Caco-2 (cell line): Measurements from ENCODE around the gene RAD51B. TPM values are rescaled to one million over a fixed set of nuclear protein-coding genes. Genes with fewer than 3 reads are reported as not detected.

Experiments used
- BruUV-seq: library from RNA; stranded (reverse); fragments of 400-500 nt; replicated peaks from 2 replicates; lab custom pipeline; 2021; lab: Mats Ljungman, UMichigan
- CTCF ChIA-PET: fragments of 300-600 bp; sonication (Branson Sonifier 250); formaldehyde crosslinking; loops from one replicate; lab custom pipeline; 2022; ENCODE audit warnings: antibody characterized with exemption; lab: Charles Lee
- POLR2A ChIA-PET: fragments of 300-600 bp; sonication (Branson Sonifier 250); formaldehyde crosslinking; loops from one replicate; lab custom pipeline; 2022; ENCODE audit warnings: antibody characterized with exemption; lab: Charles Lee
- DNase-seq, 2 experiments: peaks; one replicate each; pipeline versions ENCODE4 v3.0.0 to v3.0.0-alpha.2; 2020 to 2022
- H3K27me3 ChIP-seq: replicated peaks from 2 replicates; pipeline ENCODE4 v1.6.0; 2011; ENCODE audit warnings: low read length; ENCODE audit not compliant: control insufficient read depth, insufficient read depth
- H3K36me3 ChIP-seq: 2 replicates; pipeline ENCODE4 v1.5.1; 2011; ENCODE audit warnings: low read length; ENCODE audit not compliant: control insufficient read depth, insufficient read depth
- H3K4me1 ChIP-seq: fragments of 250-450 bp; sonication (Bioruptor Pico); 2 replicates; pipeline ENCODE4 v1.5.1; 2020; ENCODE audit warnings: mild to moderate bottlenecking
- H3K4me3 ChIP-seq: 2 replicates; pipeline ENCODE4 v1.5.1; 2011; ENCODE audit warnings: low read depth, mild to moderate bottlenecking, control low read depth, low read length
- H3K9me3 ChIP-seq: fragments of 250-450 bp; sonication (Bioruptor Pico); 2 replicates; pipeline ENCODE4 v1.5.1; 2020; ENCODE audit warnings: mild to moderate bottlenecking, moderate library complexity
- H3K27ac Mint-ChIP-seq: one replicate; pipeline ENCODE4 v1.8.0; 2022; ENCODE audit warnings: mixed read lengths; ENCODE audit not compliant: unreplicated experiment
- H3K27me3 Mint-ChIP-seq: one replicate; pipeline ENCODE4 v1.8.0; 2022; ENCODE audit warnings: mixed read lengths; ENCODE audit not compliant: insufficient read depth, unreplicated experiment
- H3K36me3 Mint-ChIP-seq: one replicate; pipeline ENCODE4 v1.8.0; 2022; ENCODE audit warnings: mild to moderate bottlenecking, mixed read lengths; ENCODE audit not compliant: insufficient read depth, unreplicated experiment
- H3K4me1 Mint-ChIP-seq: one replicate; pipeline ENCODE4 v1.8.0; 2022; ENCODE audit warnings: low read depth, mixed read lengths; ENCODE audit not compliant: unreplicated experiment
- H3K4me3 Mint-ChIP-seq: one replicate; pipeline ENCODE4 v1.8.0; 2022; ENCODE audit warnings: mild to moderate bottlenecking, moderate library complexity, mixed read lengths; ENCODE audit not compliant: unreplicated experiment
- H3K9me3 Mint-ChIP-seq: one replicate; pipeline ENCODE4 v1.8.0; 2022; ENCODE audit warnings: mixed read lengths; ENCODE audit not compliant: unreplicated experiment
- CTCF ChIP-seq, 2 experiments: fragments of 200-600 bp in 1 of 2; IDR thresholded peaks; 1 replicate in 1 of 2; 2 replicates in 1 of 2; pipeline versions ENCODE4 v1.5.1 to v1.8.0; 2011 to 2022; ENCODE audit warnings: antibody characterized with exemption in 1 of 2, control low read depth in 1 of 2, inconsistent platforms in 1 of 2, low read depth in 1 of 2, low read length in 1 of 2, mild to moderate bottlenecking in 1 of 2, moderate library complexity in 1 of 2; ENCODE audit not compliant: insufficient read depth in 1 of 2, severe bottlenecking in 1 of 2, unreplicated experiment in 1 of 2
- intact Hi-C: fragments of 100-400 bp; cut with micrococcal nuclease; formaldehyde crosslinking; loops from one replicate; pipeline ENCODE4 v1.10.0; 2022; ENCODE audit not compliant: unreplicated experiment
- total RNA-seq: library from RNA; stranded (reverse); gene quantifications from 2 replicates; pipeline ENCODE4 v1.2.3, GENCODE V29; 2022

Gene RAD51B
- total RNA-seq, 1 experiment from 2014 or later, result 16.7 TPM

DNA sequence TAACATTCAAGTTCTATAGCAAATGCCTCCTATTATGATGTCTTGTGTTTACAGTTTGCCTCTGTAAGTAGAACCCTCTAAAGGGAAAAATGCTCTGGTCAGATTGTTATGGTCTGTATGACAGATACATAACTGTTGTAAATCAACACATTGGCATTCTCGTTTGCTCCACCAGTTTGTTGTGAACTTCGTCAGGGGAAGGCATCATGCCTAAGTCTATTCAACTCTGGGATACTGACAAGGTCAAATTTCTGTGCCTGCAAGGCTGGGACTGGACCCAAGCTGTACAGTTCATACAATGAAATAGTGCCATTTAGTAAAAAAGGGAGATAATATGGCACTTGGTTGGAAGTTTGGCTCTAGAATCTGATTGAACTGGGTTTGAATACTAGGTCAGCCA, 392.3 kb downstream of the RAD51B start:
- H3K4me3 Mint-ChIP-seq, result no peak overlapping the region
- DNase-seq, result no peak
- no peaks in the 10 kb centered on the region for H3K4me1 ChIP-seq
- H3K36me3 ChIP-seq, result no peaks in the 10 kb centered on the region
- peaks cover 11% of the 10 kb centered on the region for H3K4me1 Mint-ChIP-seq
- intact Hi-C loops, result no loop called here
- H3K4me3 ChIP-seq, result no peak overlapping the region
- TF ChIP-seq CTCF (IDR thresholded peaks at IDR 0.05; ENCODE audit: insufficient read depth in 1 of 2, low read depth in 1 of 2, low read length in 1 of 2, severe bottlenecking in 1 of 2, unreplicated experiment in 1 of 2), result no peak
- BruUV-seq, result no TSS peak
- no peaks in the 10 kb centered on the region for H3K36me3 Mint-ChIP-seq
- H3K27me3 Mint-ChIP-seq, result no peaks in the 10 kb centered on the region
- H3K27me3 ChIP-seq, result no peaks in the 10 kb centered on the region
- ChIA-PET CTCF (no interaction called here), POLR2A (no interaction called here)
- no peak overlapping the region for H3K27ac Mint-ChIP-seq
- no peaks in the 10 kb centered on the region for H3K9me3 ChIP-seq
- H3K9me3 Mint-ChIP-seq, result no peaks in the 10 kb centered on the region

DNA sequence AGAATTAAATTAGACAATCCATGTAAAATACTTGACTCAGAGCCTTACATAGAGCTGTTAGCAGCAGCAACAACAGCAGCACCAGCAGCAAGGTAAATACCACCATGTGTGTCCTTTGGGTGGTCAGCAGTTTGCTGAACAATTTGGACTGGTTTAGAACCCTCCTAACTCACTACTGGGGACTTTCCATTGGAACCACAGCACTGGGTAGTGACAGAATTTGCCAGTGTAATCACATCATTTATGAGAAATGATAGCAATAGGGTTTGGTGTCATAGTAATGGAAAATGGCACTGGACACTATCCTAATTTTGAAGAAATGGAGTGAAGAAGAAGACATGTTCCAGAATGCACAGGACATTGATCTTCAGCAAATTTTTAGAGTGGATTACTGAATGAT, 392.8 kb downstream of the RAD51B start:
- ChIA-PET POLR2A (no interaction called here), CTCF (no interaction called here)
- no peaks in the 10 kb centered on the region for H3K4me1 ChIP-seq
- H3K9me3 Mint-ChIP-seq, result no peaks in the 10 kb centered on the region
- no TSS peak for BruUV-seq
- H3K9me3 ChIP-seq, result no peaks in the 10 kb centered on the region
- no peaks in the 10 kb centered on the region for H3K27me3 ChIP-seq
- no peaks in the 10 kb centered on the region for H3K27me3 Mint-ChIP-seq
- no peak for TF ChIP-seq CTCF (IDR thresholded peaks at IDR 0.05; ENCODE audit: insufficient read depth in 1 of 2, low read depth in 1 of 2, low read length in 1 of 2, severe bottlenecking in 1 of 2, unreplicated experiment in 1 of 2)
- DNase-seq, result no peak
- H3K4me1 Mint-ChIP-seq, result peaks cover 16% of the 10 kb centered on the region
- no peaks in the 10 kb centered on the region for H3K36me3 ChIP-seq
- no peak overlapping the region for H3K4me3 Mint-ChIP-seq
- H3K27ac Mint-ChIP-seq, result no peak overlapping the region
- no peaks in the 10 kb centered on the region for H3K36me3 Mint-ChIP-seq
- no peak overlapping the region for H3K4me3 ChIP-seq
- intact Hi-C loops, result no loop called here

- Histone ChIP-seq H3K36me3 (no peaks in the 10 kb centered on the region), H3K4me3 (no peak overlapping the region), H3K27me3 (no peaks in the 10 kb centered on the region), H3K9me3 (no peaks in the 10 kb centered on the region), H3K4me1 (no peaks in the 10 kb centered on the region)
- Mint-ChIP-seq H3K4me3 (no peak overlapping the region), H3K9me3 (no peaks in the 10 kb centered on the region), H3K27me3 (no peaks in the 10 kb centered on the region), H3K4me1 (peaks cover 17% of the 10 kb centered on the region), H3K27ac (no peak overlapping the region), H3K36me3 (no peaks in the 10 kb centered on the region)
- no peak for TF ChIP-seq CTCF (IDR thresholded peaks at IDR 0.05; ENCODE audit: insufficient read depth in 1 of 2, low read depth in 1 of 2, low read length in 1 of 2, severe bottlenecking in 1 of 2, unreplicated experiment in 1 of 2)
- intact Hi-C loops, result no loop called here
- no peak for DNase-seq
- ChIA-PET POLR2A (no interaction called here), CTCF (no interaction called here)
- no TSS peak for BruUV-seq
Measured at GRCh38 chr14:68214431-68214830, 394.9 kb downstream of the RAD51B start.
